Adrenal gland (tissue), 12 donors: ENCODE results near the gene SESN1. TPM values are rescaled to one million over a fixed set of nuclear protein-coding genes. Genes with fewer than 3 reads are reported as not detected.

ENCODE experiments used
- DNase-seq, 7 donors: peaks; one replicate each; pipeline ENCODE4 v3.0.0-alpha.2; 2019 to 2020
- H3K27ac ChIP-seq, 5 donors: fragments of 200-600 bp; sonication (generic) in 4 of 5; 1 replicate in 3 of 5; 2 replicates in 2 of 5; pipeline versions ENCODE4 v1.5.1 to v1.8.0; 2016 to 2020; ENCODE audit warnings: mild to moderate bottlenecking in 1 of 5
- H3K27me3 ChIP-seq: fragments of 200-600 bp; 2 replicates; pipeline ENCODE4 v1.8.0; 2021
- H3K36me3 ChIP-seq, 2 donors: fragments of 200-600 bp; replicated peaks in 1 of 2; 1 replicate in 1 of 2; 2 replicates in 1 of 2; pipeline versions ENCODE4 v1.5.1 to v1.8.0; 2018 to 2022
- H3K4me1 ChIP-seq, 2 donors: fragments of 200-600 bp; replicated peaks in 1 of 2; 1 replicate in 1 of 2; 2 replicates in 1 of 2; pipeline versions ENCODE4 v1.5.1 to v1.8.0; 2018 to 2021
- H3K4me3 ChIP-seq, 4 donors: fragments of 200-600 bp; sonication (generic) in 3 of 4; one replicate each; pipeline ENCODE4 v1.5.1; 2016 to 2018
- H3K9me3 ChIP-seq, 3 donors: fragments of 200-600 bp; sonication (generic) in 1 of 3; replicated peaks in 1 of 3; 1 replicate in 2 of 3; 2 replicates in 1 of 3; pipeline versions ENCODE4 v1.5.1 to v1.8.0; 2016 to 2021
- POLR2A ChIP-seq, 2 donors: fragments of 450-650 bp; IDR thresholded peaks; one replicate each; pipeline ENCODE4 v1.6.1; 2017; ENCODE audit warnings: antibody characterized with exemption in 2 of 2, mild to moderate bottlenecking in 2 of 2, moderate library complexity in 1 of 2
- WGBS, 4 donors: extraction: QIAGEN DNeasy Blood & Tissue Kit in 2 of 4; methylation state at CpG; one replicate each; pipeline versions ENCODE4 v1.1.5 to v1.1.7; 2013 to 2017; 5-methylcytosine and 5-hydroxymethylcytosine counted together
- intact Hi-C, 2 donors: fragments of 100-400 bp; cut with DNase I; formaldehyde crosslinking; loops; one replicate each; pipeline versions ENCODE4 v1.14.1 to v1.15.0; 2022 to 2023
- polyA plus RNA-seq, 3 donors: library from polyadenylated mRNA; stranded (reverse); fragments of 200-250 nt in 2 of 3; fragments of 350-450 nt in 1 of 3; fragmentation: Illumina TruSeq in 1 of 3; extraction: RNeasy Lipid Tissue Mini Kit (QIAGEN cat#74804) in 1 of 3; gene quantifications; one replicate each; pipeline ENCODE4 v1.2.3, GENCODE V29; 2013 to 2014
- total RNA-seq, 9 donors: library from RNA; depleted of rRNA in 4 of 9; stranded (reverse); fragments of >200 nt in 4 of 9; fragments of 120-200 nt in 1 of 9; fragmentation: NEBNext Ultra II Directional in 1 of 9; extraction: Animal tissue kit (Norgen Biotek cat#: 25700) in 1 of 9; gene quantifications; one replicate each; pipeline versions ENCODE4 v1.1.0 to v1.2.4, GENCODE V29; 2013 to 2023
- TF ChIP-seq, protein P1 (sequence below), 6 experiments: fragments of 450-650 bp in 4 of 6; fragments of 200-600 bp in 2 of 6; sonication (generic) in 1 of 6; IDR thresholded peaks; 1 replicate in 5 of 6; 2 replicates in 1 of 6; pipeline versions ENCODE4 v1.5.1 to v1.8.0; 2016 to 2021; ENCODE audit warnings: antibody characterized with exemption in 6 of 6, mild to moderate bottlenecking in 2 of 6, moderate library complexity in 1 of 6
- donor health status: healthy with polysubstance abuse.
- donor health status: Bipolar disorder and iron deficiency.
- donor health status: DM: yes; HTN: yes; CAD: no.
- donor health status: DM: no; HTN: no; CAD: no.
- donor health status: DM: no; HTN: no; CAD: no.
- donor health status: DM: yes; HTN: yes; CAD: no.

Gene SESN1
- total and polyA plus RNA-seq, 12 donors, result 14.2 to 72.7 (median 42.5) TPM

GRCh38 chr6:109019911-109020310 is 74.7 kb downstream of the SESN1 start:
- H3K4me1 ChIP-seq, result peaks cover 5 to 17% of the 10 kb centered on the region in 2 donors
- intact Hi-C loops, result no loop called here
- 46 to 66% (median 56%) methylated on average over 1 of the region's 1 CpG for WGBS, 4 donors

GRCh38 chr6:109015176-109015575 is 79.5 kb downstream of the SESN1 start:
- Histone ChIP-seq H3K36me3 (no peaks in the 10 kb centered on the region), H3K27ac (peak overlapping the region in 2 of 5 donors; percentile 39 to 60)
- intact Hi-C loops, result no loop called here

More at GRCh38 chr6:109019911-109020310, 74.7 kb downstream of the SESN1 start:
- no peak overlapping the region for H3K4me3 ChIP-seq
- no peaks in the 10 kb centered on the region for H3K9me3 ChIP-seq
- no peak for DNase-seq
- H3K36me3 ChIP-seq, result no peaks in the 10 kb centered on the region
- no peak overlapping the region for H3K27ac ChIP-seq
- TF ChIP-seq, protein P1, sequence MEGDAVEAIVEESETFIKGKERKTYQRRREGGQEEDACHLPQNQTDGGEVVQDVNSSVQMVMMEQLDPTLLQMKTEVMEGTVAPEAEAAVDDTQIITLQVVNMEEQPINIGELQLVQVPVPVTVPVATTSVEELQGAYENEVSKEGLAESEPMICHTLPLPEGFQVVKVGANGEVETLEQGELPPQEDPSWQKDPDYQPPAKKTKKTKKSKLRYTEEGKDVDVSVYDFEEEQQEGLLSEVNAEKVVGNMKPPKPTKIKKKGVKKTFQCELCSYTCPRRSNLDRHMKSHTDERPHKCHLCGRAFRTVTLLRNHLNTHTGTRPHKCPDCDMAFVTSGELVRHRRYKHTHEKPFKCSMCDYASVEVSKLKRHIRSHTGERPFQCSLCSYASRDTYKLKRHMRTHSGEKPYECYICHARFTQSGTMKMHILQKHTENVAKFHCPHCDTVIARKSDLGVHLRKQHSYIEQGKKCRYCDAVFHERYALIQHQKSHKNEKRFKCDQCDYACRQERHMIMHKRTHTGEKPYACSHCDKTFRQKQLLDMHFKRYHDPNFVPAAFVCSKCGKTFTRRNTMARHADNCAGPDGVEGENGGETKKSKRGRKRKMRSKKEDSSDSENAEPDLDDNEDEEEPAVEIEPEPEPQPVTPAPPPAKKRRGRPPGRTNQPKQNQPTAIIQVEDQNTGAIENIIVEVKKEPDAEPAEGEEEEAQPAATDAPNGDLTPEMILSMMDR (IDR thresholded peaks at IDR 0.05), result no peak
- TF ChIP-seq POLR2A (IDR thresholded peaks at IDR 0.05), result no peak
- H3K27me3 ChIP-seq, result no peaks in the 10 kb centered on the region

DNA sequence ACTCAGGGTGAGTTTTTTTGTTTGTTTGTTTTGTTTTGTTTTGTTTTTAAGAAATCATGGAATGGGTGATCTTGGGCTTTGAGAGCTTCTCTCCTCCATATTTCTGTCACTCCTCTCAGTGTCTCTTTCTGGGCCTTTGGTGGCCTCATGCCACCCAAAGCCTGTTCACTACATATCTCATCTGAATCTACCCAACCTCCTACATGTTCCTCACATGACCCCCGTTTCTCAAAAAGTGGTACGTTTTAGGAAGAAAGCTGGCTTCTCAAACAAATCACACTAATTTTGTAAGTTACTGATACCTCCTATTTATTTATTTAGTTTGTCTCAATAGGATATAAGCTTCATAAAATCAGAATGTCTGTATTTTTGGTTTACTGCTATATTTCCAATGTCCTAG is 80.0 kb downstream of the SESN1 start:
- intact Hi-C loops, result no loop called here
- peaks cover 11 to 35% of the 10 kb centered on the region in 2 donors for H3K4me1 ChIP-seq
- H3K9me3 ChIP-seq, result no peaks in the 10 kb centered on the region
- H3K27ac ChIP-seq, result peak overlapping the region in 2 of 5 donors; percentile 39 to 60
- no peaks in the 10 kb centered on the region for H3K27me3 ChIP-seq
- no peaks in the 10 kb centered on the region for H3K36me3 ChIP-seq
- DNase-seq, result no peak
- 57 to 87% (median 77%) methylated on average over 2 of the region's 2 CpGs for WGBS, 4 donors
- no peak overlapping the region for H3K4me3 ChIP-seq
- TF ChIP-seq, protein P1 (IDR thresholded peaks at IDR 0.05), result no peak
- TF ChIP-seq POLR2A (IDR thresholded peaks at IDR 0.05), result no peak

More at GRCh38 chr6:109015176-109015575, 79.5 kb downstream of the SESN1 start:
- H3K27me3 ChIP-seq, result no peaks in the 10 kb centered on the region
- H3K9me3 ChIP-seq, result no peaks in the 10 kb centered on the region
- peaks cover 9 to 38% of the 10 kb centered on the region in 2 donors for H3K4me1 ChIP-seq
- DNase-seq, result no peak
- no peak overlapping the region for H3K4me3 ChIP-seq
- TF ChIP-seq POLR2A (IDR thresholded peaks at IDR 0.05), result no peak
- TF ChIP-seq, protein P1 (IDR thresholded peaks at IDR 0.05), result no peak

- TF ChIP-seq POLR2A (IDR thresholded peaks at IDR 0.05), result no peak
- TF ChIP-seq, protein P1 (IDR thresholded peaks at IDR 0.05), result no peak
- no peaks in the 10 kb centered on the region for H3K36me3 ChIP-seq
- H3K9me3 ChIP-seq, result no peaks in the 10 kb centered on the region
- H3K4me3 ChIP-seq, result no peak overlapping the region
- no peaks in the 10 kb centered on the region for H3K27me3 ChIP-seq
- no peak for DNase-seq
- intact Hi-C loops, result no loop called here
- 47 to 51% (median 49%) methylated on average over 2 of the region's 2 CpGs for WGBS, 4 donors
- H3K27ac ChIP-seq, result peak overlapping the region in 3 of 5 donors; percentile 12 to 71 (median 39)
- H3K4me1 ChIP-seq, result peaks cover 6 to 34% of the 10 kb centered on the region in 2 donors
These were observed 80.9 kb downstream of the SESN1 start for GRCh38 chr6:109013656-109014305.
